Measurements from ENCODE around the gene ZSCAN5B.

DNA sequence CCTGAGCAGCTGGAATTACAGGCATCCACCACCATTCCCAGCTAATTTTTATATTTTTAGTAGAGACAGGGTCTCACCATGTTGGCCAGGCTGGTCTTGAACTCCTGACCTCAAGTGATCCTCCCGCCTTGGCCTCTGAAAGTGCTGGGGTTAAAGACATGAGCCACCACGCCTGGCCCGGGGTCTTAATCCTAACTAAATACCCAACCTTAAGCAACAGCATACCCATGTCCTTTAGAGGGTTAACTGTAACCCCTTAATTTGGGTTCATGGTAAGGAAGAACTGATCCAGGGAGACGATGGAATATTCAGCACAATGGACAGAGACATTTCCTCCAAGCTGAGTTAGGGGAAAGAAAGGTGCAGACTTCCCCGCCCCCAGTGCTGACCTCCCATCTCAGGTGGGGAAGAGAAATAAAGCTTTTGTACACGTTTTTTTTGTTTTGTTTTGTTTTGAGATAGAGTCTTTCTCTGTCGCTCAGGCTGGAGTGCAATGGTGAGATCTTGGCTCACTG lies 30.5 kb downstream of the ZSCAN5B start:
- TF ChIP-seq, protein P1, sequence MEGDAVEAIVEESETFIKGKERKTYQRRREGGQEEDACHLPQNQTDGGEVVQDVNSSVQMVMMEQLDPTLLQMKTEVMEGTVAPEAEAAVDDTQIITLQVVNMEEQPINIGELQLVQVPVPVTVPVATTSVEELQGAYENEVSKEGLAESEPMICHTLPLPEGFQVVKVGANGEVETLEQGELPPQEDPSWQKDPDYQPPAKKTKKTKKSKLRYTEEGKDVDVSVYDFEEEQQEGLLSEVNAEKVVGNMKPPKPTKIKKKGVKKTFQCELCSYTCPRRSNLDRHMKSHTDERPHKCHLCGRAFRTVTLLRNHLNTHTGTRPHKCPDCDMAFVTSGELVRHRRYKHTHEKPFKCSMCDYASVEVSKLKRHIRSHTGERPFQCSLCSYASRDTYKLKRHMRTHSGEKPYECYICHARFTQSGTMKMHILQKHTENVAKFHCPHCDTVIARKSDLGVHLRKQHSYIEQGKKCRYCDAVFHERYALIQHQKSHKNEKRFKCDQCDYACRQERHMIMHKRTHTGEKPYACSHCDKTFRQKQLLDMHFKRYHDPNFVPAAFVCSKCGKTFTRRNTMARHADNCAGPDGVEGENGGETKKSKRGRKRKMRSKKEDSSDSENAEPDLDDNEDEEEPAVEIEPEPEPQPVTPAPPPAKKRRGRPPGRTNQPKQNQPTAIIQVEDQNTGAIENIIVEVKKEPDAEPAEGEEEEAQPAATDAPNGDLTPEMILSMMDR (IDR thresholded peaks at IDR 0.05): no peak
- TF ChIP-seq IRF3 (IDR thresholded peaks at IDR 0.05; ENCODE audit: low read depth, low read length): no peak
- no peak for TF ChIP-seq SMC3 (IDR thresholded peaks at IDR 0.05; ENCODE audit: low read depth, low read length)
- peak; percentile 93 for TF ChIP-seq REST (IDR thresholded peaks at IDR 0.05; ENCODE audit: low read depth, low read length)
- TF ChIP-seq RAD21 (IDR thresholded peaks at IDR 0.05; ENCODE audit: low read length): no peak
- no peak for TF ChIP-seq YY1 (IDR thresholded peaks at IDR 0.05; ENCODE audit: low read depth)
- TF ChIP-seq ZBTB33 (IDR thresholded peaks at IDR 0.05; ENCODE audit: borderline replicate concordance, low read depth): no peak
- no peak for TF ChIP-seq USF2 (IDR thresholded peaks at IDR 0.05; ENCODE audit: borderline replicate concordance, low read depth, low read length)
- no peak for TF ChIP-seq GABPA (IDR thresholded peaks at IDR 0.05; ENCODE audit: low read depth)
- TF ChIP-seq POLR2AphosphoS5 (IDR thresholded peaks at IDR 0.05; ENCODE audit: low read depth, low read length): no peak
- no peak for TF ChIP-seq EZH2phosphoT487 (IDR thresholded peaks at IDR 0.05; ENCODE audit: borderline replicate concordance, low read depth)
